GM21390 (cell line): ENCODE data around the gene ALOX5AP.

Source experiments
- ATAC-seq: cut with Tn5 transposase; IDR thresholded peaks from one replicate; pipeline ENCODE4 v1.9.1; 2021; ENCODE audit not compliant: unreplicated experiment

ALOX5AP gene

DNA sequence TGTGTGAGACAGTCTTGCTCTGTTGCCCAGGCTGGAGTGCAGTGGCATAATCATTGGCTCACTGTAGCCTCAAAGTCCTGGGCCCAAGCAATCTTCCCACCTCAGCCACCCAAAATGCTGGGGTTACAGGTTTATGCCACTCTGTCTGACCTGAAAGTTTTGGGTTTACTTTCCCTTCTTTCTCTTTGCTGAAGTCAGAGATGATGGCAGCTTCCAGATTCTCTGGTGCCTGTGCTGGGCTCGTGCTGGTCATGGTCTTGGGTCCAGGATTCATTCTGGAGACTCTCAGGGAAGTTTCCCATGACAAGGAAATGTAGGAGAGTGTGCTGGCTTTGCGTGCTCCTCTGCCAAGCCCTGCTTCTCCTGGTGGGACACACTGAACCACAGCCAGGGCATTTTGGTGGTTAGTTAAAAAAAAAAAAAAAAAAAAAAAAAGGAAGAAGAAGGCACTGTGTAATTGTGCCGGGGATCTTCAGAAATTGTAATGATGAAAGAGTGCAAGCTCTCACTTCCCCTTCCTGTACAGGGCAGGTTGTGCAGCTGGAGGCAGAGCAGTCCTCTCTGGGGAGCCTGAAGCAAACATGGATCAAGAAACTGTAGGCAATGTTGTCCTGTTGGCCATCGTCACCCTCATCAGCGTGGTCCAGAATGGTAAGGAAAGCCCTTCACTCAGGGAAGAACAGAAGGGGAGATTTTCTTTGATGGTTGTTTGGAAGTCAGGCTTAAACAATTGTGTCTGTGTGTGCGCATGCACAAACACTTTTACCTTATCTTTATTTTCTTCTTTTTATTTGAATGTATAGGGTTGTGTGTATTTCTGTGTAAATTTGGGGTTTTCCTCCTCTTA lies at the start of gene ALOX5AP:
Gene ALOX5AP (plus strand): TSS at position 519 of the 847 bp plus-strand sequence. CDS start 63 bp downstream, at position 582.
- peak; percentile 61 for ATAC-seq

DNA sequence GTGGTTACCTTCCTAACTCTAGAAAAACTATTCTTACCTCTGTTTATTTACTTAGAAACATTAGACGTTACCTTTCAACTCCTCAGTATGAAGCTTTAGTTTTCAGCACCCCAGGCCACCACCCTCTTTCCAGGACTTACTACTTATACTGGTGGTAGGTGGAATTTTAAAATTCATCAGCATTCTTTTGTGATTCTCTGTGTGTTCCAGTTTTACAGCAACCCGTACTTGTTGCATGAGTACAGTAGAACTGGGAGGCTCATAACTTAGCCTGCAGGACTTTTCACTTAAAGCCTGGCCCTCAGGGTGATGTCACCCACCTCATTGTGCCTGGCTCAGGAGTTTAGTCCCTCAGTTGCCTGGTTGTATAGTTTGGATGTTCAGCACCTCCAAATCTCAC lies 49.4 kb upstream of the ALOX5AP start:
- no peak for ATAC-seq

DNA sequence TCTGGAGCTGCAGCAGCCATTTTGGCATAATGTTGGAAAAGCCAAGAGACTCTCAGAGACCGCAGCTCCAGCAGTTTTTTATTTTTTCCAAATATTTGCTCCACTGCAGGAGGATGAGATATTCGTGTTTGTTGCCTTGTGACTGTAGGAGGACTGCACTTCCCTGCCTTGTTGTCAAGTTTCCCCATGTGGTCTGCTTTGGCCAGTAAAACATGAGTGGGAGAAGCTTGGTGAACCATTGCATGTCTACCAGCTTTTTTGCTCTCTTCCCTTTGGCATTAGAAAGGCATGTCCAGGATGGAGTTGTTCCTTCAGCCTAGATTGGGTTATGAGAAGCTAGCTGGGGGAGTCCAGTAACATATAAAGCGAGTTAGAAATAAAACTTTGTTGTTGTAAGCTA lies 47.7 kb upstream of the ALOX5AP start:
- no peak for ATAC-seq

DNA sequence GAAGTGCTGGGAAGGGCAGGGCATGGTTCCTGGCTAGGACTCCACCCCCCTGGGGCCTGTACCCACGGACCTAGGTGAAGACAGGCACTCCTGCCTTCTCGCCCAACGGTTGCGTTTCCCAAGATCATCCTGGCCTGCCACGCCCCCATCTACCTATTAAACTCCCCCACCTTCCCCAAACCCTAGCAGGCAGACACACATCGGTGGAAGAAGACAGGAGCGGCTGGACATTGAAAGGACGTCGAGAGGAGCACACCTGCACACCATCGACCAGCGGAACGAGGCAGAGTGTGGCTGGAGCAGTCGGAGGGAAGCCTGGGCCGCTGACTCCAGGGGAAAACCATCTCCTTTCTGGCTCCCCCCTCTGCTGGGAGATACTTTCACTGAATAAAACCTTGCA lies 45.6 kb upstream of the ALOX5AP start:
- ATAC-seq: no peak

DNA sequence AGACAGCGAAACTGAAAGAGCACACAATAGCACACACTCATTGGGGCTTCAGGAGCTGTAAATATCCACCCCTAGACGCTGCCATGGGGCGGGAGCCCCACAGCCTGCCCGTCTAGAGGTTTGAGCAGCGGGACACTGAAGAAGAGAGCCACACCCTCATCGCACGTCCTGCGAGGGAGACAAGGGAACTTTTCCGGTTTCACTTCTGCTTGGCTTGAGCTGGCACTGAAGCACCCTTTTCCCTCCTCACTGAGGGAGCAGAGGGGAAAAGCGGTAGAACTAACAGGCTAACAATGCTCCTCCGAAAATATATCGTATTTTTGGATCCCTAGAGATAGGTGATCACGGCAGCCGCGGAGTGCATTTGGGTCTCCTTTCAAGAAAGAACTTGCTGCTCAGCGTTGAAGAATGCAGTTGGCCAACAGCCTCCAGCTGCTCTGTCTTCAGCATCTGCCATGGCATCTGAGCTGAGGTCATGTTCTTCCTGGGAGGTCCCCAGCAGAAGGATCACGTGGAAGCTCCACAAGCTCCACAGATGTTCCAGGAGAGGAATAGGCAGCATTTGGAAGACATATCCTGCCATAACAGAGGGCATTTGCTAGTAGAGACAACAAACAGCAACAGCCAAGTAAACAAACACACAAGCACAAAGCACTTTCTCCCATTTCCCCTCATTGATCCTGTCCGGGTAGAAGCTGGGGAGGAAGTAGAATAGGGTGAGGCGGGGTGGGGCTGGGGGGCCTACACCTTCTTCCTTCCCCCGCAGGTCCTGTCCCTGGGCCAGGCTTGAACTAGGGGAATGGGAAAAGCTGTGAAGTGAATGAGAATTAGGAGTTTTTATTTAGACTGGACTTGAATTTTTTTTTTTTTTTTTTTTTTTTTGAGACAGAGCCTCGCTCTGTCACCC lies 44.8 kb upstream of the ALOX5AP start:
- ATAC-seq: peak; percentile 57

DNA sequence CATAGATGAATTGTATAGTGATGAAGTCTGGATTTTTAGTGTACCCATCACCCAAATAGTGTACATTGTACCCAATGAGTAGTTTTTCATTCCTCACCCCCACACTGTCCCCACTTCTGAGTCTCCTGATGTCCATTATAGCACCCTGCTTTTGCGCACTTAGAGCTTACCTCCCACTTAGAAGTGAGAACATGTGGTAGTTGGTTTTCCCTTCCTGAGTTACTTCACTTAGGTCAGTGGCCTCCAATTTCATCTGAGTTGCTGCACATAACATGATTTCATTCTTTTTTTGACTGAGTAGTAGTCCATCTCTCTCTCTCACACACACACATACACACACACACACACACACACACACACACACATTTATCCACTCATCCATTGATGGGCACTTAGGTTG lies 43.2 kb upstream of the ALOX5AP start:
- ATAC-seq: no peak

DNA sequence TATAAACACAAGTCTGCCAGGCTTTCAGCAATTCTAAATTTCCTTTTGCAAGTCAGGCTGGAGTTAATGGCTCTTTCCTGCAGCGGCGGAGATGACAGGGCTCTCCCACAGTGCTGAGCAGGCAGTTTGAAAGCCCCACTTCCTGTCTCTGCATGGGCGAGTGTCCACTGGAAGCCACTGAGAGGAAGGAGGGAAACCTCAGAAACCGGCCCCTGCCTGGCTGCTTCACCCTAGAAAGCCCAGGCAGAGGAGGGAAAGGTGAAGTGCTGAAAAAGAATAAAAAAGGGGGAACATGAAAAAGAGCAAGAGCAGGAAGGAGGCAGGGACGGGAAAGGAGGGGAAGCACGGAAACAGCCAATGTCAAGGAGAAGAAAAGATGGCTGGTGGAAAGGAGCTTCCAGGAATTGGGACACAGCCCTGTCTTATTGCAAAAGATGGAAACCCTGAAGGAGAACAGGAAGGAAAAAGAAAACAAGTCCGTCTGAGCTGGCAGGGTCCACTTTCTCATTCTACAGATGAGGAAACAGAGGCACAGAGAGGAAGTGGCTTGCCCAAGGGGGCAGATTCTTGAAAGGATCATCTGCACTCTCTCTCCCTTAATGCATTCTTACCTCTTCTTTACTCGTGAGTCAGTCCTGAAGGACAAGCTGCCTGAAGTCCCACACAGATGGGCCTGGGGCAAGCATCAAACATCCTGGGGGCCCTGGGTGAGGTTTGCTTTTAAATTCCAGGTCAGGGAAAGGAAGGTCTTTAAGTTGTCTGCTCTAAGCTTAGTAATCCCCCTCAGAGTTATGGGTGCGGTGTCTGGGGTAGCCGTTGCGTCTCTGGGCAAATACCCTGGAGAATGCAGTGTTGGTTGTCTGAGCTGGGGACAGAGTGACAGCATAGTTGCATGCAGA lies 38.8 kb upstream of the ALOX5AP start:
- no peak for ATAC-seq

DNA sequence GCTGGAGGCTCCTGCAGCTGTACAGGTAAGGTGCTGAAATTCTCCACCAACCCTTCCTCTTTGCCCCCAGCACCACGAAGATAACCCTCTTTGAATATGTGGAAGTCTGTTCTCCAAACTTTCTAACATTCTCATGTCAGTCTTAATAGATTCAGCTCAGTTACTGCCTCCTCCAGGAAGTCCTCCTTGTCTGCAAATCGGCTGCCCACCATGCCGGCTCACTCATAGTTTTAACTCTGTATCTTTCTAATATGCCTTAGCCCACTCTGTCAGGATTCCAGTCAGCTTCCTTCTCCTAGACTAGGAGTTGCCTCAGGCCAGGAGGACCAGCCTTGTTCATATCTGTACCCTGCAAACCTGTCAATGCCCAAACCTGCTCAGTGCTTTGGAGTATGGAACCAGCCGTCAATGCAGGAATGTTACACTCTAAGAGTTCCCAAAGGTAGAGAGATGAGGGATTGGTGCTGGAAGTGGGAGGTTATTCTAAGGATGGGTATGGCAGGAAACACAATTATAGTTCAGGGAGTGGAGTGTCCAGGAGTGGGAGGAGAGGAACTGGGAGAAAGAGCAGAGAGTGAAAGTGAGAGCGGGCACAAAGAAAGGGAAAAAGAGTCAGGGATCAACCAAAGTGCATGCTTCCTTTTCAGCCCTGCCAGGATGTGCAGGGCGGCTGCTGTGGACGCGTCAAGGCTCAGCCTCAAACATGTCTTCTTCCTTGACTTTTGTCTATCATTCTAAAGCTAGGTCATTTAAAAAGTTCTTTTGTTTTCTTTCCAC lies 38.0 kb upstream of the ALOX5AP start:
- ATAC-seq: no peak

DNA sequence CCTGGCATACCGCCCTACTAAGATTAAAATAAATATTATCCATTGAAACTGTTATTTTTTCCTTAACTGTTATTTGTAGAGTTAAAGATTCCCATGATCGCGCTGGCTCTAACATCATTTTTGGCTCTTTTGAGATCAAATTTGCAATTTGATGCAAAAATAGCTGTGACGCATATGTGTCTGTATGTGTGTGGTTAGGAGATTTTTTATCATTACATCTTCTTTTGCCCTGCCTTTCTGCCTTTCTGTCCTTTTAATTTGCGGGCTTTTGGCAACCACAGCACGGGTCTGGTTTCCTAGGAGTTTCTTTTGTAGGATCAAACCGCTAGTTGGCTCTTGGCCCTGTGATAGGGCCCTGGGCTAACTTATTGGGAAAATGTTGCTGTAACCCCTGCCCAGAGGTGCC lies 37.3 kb upstream of the ALOX5AP start:
- ATAC-seq: no peak

DNA sequence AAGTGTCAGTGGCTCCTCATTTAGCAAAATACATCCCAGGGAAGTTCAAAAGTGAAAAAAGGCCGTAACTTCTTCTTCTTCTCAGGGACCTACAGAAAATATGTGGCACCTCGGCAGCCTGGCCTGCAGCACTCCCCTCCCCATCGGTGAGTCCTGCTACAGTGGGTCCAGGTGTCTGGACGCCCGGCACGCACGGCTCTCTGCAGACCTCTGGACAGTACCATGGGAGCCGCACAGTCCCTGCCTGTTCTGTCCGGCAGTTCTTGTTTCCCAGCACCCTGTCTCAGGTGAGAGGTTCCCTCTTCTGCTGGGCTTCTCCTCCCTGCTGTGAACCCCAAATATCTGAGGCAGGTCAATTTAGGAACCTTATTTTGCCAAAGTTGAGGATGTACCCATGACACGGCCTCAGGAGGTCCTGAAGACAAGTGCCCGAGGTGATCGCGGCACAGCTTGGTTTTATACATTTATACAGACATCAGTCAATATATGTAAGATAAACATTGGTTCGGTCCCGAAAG lies 36.8 kb upstream of the ALOX5AP start:
- no peak for ATAC-seq

DNA sequence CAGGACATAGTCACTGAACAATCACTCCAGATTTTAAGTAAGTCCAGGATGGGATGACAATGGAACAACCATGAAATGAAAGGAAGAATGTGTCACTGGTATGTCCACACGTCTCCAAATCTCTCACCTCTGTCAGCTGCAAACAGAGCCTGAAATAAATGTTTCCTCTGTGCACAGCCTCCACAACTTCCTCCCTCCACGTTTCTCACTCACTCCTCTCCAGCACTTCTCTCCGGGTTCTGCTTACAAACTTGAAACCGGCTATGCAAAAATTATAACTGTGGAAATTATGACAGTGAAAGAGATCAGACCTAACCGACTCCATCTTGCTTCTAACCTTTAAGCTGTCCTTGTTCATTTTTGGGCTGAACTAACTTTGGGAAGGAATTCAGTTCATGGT lies 35.0 kb upstream of the ALOX5AP start:
- ATAC-seq: no peak

DNA sequence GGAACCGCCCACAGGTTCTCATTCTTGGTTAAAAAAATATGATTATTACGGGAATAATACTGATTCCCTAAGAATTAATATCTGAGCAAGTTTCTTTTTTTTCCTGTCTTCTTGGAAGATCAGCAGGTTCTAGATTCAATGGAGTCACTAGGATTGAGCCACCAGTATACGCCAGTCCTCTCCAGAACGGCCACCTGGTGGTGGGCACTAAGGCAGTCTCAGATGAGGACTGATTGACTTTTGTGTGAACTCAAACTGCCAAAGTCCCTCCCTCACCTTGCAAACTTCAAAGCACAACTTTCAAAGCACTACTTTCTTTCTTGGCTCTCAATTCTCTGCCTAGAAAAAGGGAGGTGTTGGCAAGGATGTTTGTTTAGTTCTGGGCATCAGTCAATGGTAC lies 33.3 kb upstream of the ALOX5AP start:
- ATAC-seq: no peak

DNA sequence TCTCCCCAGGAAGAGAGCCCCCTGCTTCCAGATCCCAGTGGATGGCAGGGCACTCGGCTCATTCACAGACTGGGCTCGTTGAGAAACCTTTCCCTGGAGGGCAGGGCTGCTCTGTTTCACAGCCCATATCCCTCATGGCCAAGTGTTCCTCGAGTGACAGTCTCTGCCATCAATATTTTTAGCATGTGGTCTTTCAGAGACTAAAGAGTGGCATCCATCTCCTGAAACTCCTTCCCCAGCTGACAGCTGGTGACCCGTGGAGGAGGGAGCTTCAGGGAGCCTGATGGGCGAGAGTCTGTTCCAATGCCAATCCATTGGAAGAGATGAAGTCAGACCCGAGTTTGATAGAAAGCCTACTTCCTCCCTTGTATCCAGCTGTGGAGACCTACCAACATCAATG lies 30.7 kb upstream of the ALOX5AP start:
- no peak for ATAC-seq

DNA sequence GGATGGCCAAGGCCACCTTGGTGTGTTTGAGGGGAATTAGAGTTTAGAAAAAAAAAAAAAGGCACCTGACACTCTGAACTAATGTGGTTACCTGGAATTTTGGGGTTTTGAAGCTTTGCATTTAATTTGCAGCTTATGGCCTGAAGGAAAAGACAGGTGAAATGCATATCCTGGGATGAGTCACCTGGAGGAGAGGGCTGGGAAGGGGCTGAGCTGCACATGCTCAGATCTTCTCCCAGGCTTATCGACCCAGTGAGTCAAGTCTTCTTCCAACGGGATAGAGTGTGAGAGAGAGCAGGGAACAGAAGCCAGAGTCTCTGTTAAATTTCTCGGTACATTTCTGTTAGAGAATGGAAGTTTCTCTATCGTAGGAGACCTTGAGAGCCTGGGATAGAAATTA lies 29.7 kb upstream of the ALOX5AP start:
- ATAC-seq: no peak

DNA sequence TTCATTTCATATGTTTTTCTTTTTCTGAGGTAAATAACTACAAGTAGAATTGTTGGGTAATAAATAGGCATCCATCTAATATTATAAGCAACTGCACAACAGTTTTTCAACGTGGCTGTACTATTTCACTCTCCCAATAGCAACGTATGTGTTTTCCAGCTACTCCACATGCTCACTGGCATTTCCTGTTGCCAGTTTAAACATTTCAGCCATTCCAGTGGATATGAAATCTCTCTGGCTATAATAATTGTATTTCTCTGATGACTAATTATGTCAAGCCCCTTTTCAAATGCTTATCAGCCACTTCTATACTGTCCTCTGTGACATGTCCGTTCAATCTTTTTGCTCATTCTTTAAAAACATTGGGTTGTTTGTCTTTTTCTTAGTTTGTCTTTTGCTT lies 26.8 kb upstream of the ALOX5AP start:
- ATAC-seq: no peak

DNA sequence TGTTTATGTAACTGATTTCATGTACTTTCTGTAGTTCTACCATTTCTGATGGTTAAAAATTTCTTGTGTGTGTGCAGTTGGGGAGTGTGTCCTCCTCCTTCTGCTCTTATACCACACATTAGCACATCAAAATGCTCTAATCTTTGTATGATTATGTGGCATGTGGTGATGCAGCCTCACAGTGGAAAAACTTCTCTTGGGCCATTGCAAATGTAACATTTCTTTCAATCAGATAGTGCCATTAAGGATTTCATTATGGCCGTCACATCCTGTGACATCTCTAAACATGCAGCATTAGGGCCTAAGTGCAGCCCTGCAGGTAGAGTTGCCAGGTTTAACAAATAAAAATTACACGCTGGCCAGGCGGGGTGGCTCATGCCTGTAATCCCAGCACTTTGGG lies 24.9 kb upstream of the ALOX5AP start:
- ATAC-seq: no peak

DNA sequence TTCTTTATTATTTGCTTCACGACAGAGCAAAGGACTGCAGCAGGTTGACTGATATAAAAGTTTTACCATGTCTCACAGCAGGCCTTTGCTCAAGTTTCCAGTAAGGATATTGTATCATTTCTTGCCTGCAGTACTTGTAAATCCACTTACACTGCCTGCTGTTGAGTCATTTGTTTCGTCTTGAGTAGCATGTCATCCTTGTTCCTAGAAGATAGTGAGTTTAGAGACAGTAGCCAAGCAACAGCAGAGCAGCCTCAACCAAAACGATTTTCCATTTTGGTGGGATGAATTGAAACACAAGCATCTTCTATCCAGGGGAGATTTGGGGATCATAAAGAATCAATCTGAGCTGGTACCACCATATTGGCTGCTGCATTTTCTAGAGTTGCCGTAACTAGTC lies 24.0 kb upstream of the ALOX5AP start:
- ATAC-seq: no peak

DNA sequence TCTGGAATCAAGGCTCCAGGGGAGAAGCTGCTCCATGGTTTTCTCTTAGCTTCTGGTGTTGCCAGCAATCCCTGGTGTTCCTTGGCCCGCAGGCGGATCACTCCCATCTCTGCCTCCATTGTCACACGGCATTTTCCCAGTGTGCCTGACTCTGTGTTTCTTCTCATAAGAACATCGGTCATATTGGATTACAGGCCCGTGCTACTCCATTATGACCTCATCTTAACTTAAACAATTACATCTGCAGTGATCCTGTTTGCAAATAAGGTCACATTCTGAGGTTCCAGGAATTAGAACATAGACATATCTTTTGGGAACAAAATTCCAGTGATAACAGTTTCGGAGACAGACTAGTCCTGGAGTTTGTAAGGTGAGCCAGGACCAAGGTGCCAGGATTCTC lies 23.5 kb upstream of the ALOX5AP start:
- no peak for ATAC-seq

DNA sequence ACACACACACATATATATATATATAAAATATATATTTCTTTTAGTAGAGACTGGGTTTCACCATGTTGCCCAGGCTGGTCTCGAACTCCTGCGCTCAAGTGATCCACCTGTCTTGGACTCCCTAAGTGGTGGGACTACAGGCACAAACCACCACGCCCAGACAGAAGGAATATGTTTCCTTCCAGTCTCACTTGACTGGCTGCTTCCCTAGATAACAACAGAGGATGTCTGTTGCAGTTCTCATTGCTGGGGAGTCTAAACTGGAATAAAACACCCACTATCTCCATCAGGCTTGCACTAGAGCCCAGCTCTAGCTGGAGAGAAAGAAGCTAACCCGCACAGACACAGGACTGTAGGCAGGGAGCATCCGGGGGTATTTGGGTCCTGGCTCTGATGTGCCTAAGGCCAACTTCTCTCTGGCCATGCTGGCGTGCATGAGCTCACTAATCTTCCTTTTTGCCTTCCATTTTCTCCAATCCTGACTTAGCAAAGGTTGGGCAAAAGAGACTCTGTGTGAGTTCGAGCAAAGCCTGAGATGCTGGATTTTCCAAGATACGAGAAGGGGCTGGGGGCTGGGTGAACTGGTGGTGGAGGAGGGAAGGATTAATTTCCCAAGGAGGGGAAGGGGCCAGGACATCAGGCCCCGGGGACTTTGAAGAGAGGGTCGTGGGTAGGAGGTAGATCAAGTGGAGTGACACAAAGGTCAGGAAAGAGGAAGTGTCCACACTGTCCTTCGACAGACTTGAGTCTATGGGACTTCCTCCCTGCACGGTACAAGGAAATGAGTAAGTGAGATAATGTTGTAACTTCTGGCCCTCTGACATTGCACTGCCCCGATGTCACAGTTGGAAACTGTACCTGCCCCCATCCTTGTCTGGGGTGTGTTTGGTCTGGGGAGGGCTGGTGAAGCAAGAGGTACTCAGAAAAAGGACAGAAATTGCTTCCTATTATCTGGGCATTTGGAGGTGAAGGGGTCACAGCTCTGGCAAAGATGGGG lies 22.5 kb upstream of the ALOX5AP start:
- ATAC-seq: no peak
